Nephron progenitor cell (in vitro differentiated cells): ENCODE data around the gene RBM12.

Experiments used
- DNase-seq: peaks from one replicate; pipeline ENCODE4 v3.0.0; 2021
- H3K27ac Mint-ChIP-seq: 2 replicates; pipeline ENCODE4 v1.8.0; 2021; ENCODE audit warnings: mild to moderate bottlenecking, moderate library complexity, mixed read lengths
- H3K27me3 Mint-ChIP-seq: 2 replicates; pipeline ENCODE4 v1.8.0; 2021; ENCODE audit warnings: mild to moderate bottlenecking, low read depth, mixed read lengths; ENCODE audit not compliant: poor library complexity
- H3K36me3 Mint-ChIP-seq: 2 replicates; pipeline ENCODE4 v1.8.0; 2021; ENCODE audit warnings: low read depth, mixed read lengths
- H3K4me1 Mint-ChIP-seq: 2 replicates; pipeline ENCODE4 v1.8.0; 2021; ENCODE audit warnings: mixed read lengths
- H3K4me3 Mint-ChIP-seq: 2 replicates; pipeline ENCODE4 v1.8.0; 2021; ENCODE audit warnings: mild to moderate bottlenecking, moderate library complexity, mixed read lengths
- H3K9me3 Mint-ChIP-seq: 2 replicates; pipeline ENCODE4 v1.8.0; 2021; ENCODE audit warnings: mild to moderate bottlenecking, moderate library complexity, mixed read lengths
- CTCF ChIP-seq: fragments of 200-600 bp; sonication (generic); IDR thresholded peaks from 2 replicates; pipeline ENCODE4 v1.5.0; 2021; ENCODE audit warnings: antibody characterized with exemption

Gene RBM12

GRCh38 chr20:35657271-35657670 is 7.4 kb downstream of the RBM12 start:
- TF ChIP-seq CTCF = no peak
- Mint-ChIP-seq H3K4me1 (peaks cover 30% of the 10 kb centered on the region), H3K4me3 (no peak overlapping the region), H3K36me3 (peaks cover 37% of the 10 kb centered on the region), H3K9me3 (peaks cover 16% of the 10 kb centered on the region), H3K27me3 (no peaks in the 10 kb centered on the region), H3K27ac (no peak overlapping the region)
- no peak for DNase-seq

- Mint-ChIP-seq H3K9me3 (peaks cover 7% of the 10 kb centered on the region), H3K27ac (no peak overlapping the region), H3K4me3 (no peak overlapping the region), H3K27me3 (no peaks in the 10 kb centered on the region), H3K4me1 (peaks cover 11% of the 10 kb centered on the region), H3K36me3 (peaks cover 45% of the 10 kb centered on the region)
- no peak for DNase-seq
- TF ChIP-seq CTCF = no peak
These were observed 10.3 kb downstream of the RBM12 start for GRCh38 chr20:35654415-35654814.

- Mint-ChIP-seq H3K4me3 (no peak overlapping the region), H3K27ac (no peak overlapping the region), H3K9me3 (peaks cover 2% of the 10 kb centered on the region), H3K4me1 (peaks cover 7% of the 10 kb centered on the region), H3K27me3 (no peaks in the 10 kb centered on the region), H3K36me3 (peaks cover 45% of the 10 kb centered on the region)
- TF ChIP-seq CTCF = no peak
- DNase-seq = no peak
These were observed 10.8 kb downstream of the RBM12 start for GRCh38 chr20:35653893-35654292.

GRCh38 chr20:35653430-35653734 is 11.3 kb downstream of the RBM12 start:
- no peaks in the 10 kb centered on the region for H3K9me3 Mint-ChIP-seq
- no peak for TF ChIP-seq CTCF
- no peak for DNase-seq
- H3K27ac Mint-ChIP-seq = no peak overlapping the region
- H3K36me3 Mint-ChIP-seq = peaks cover 45% of the 10 kb centered on the region
- H3K27me3 Mint-ChIP-seq = no peaks in the 10 kb centered on the region
- peaks cover 5% of the 10 kb centered on the region for H3K4me1 Mint-ChIP-seq
- no peak overlapping the region for H3K4me3 Mint-ChIP-seq

- no peak for TF ChIP-seq CTCF
- Mint-ChIP-seq H3K27me3 (no peaks in the 10 kb centered on the region), H3K9me3 (no peaks in the 10 kb centered on the region), H3K36me3 (peaks cover 46% of the 10 kb centered on the region), H3K27ac (no peak overlapping the region), H3K4me1 (peaks cover 5% of the 10 kb centered on the region), H3K4me3 (no peak overlapping the region)
- DNase-seq = no peak
These were observed 11.9 kb downstream of the RBM12 start for GRCh38 chr20:35652641-35653429.

GRCh38 chr20:35651958-35652357 is 12.7 kb downstream of the RBM12 start:
- no peak overlapping the region for H3K4me3 Mint-ChIP-seq

More at GRCh38 chr20:35651958-35652357, 12.7 kb downstream of the RBM12 start:
- Mint-ChIP-seq H3K36me3 (peaks cover 52% of the 10 kb centered on the region), H3K27me3 (no peaks in the 10 kb centered on the region), H3K4me1 (no peaks in the 10 kb centered on the region), H3K9me3 (no peaks in the 10 kb centered on the region), H3K27ac (no peak overlapping the region)
- no peak for DNase-seq
- TF ChIP-seq CTCF = no peak
